Caco-2 (cell line): ENCODE measurements around the gene WDR76. TPM values are rescaled to one million over a fixed set of nuclear protein-coding genes. Genes with fewer than 3 reads are reported as not detected.

ENCODE experiments used
- BruUV-seq: library from RNA; stranded (reverse); fragments of 400-500 nt; replicated peaks from 2 replicates; lab custom pipeline; 2021; lab: Mats Ljungman, UMichigan
- CTCF ChIA-PET: fragments of 300-600 bp; sonication (Branson Sonifier 250); formaldehyde crosslinking; loops from one replicate; lab custom pipeline; 2022; ENCODE audit warnings: antibody characterized with exemption; lab: Charles Lee
- POLR2A ChIA-PET: fragments of 300-600 bp; sonication (Branson Sonifier 250); formaldehyde crosslinking; loops from one replicate; lab custom pipeline; 2022; ENCODE audit warnings: antibody characterized with exemption; lab: Charles Lee
- DNase-seq, 2 experiments: peaks; one replicate each; pipeline versions ENCODE4 v3.0.0 to v3.0.0-alpha.2; 2020 to 2022
- H3K27me3 ChIP-seq: replicated peaks from 2 replicates; pipeline ENCODE4 v1.6.0; 2011; ENCODE audit warnings: low read length; ENCODE audit not compliant: control insufficient read depth, insufficient read depth
- H3K36me3 ChIP-seq: 2 replicates; pipeline ENCODE4 v1.5.1; 2011; ENCODE audit warnings: low read length; ENCODE audit not compliant: control insufficient read depth, insufficient read depth
- H3K4me1 ChIP-seq: fragments of 250-450 bp; sonication (Bioruptor Pico); 2 replicates; pipeline ENCODE4 v1.5.1; 2020; ENCODE audit warnings: mild to moderate bottlenecking
- H3K4me3 ChIP-seq: 2 replicates; pipeline ENCODE4 v1.5.1; 2011; ENCODE audit warnings: low read depth, mild to moderate bottlenecking, control low read depth, low read length
- H3K9me3 ChIP-seq: fragments of 250-450 bp; sonication (Bioruptor Pico); 2 replicates; pipeline ENCODE4 v1.5.1; 2020; ENCODE audit warnings: mild to moderate bottlenecking, moderate library complexity
- H3K27ac Mint-ChIP-seq: one replicate; pipeline ENCODE4 v1.8.0; 2022; ENCODE audit warnings: mixed read lengths; ENCODE audit not compliant: unreplicated experiment
- H3K27me3 Mint-ChIP-seq: one replicate; pipeline ENCODE4 v1.8.0; 2022; ENCODE audit warnings: mixed read lengths; ENCODE audit not compliant: insufficient read depth, unreplicated experiment
- H3K36me3 Mint-ChIP-seq: one replicate; pipeline ENCODE4 v1.8.0; 2022; ENCODE audit warnings: mild to moderate bottlenecking, mixed read lengths; ENCODE audit not compliant: insufficient read depth, unreplicated experiment
- H3K4me1 Mint-ChIP-seq: one replicate; pipeline ENCODE4 v1.8.0; 2022; ENCODE audit warnings: low read depth, mixed read lengths; ENCODE audit not compliant: unreplicated experiment
- H3K4me3 Mint-ChIP-seq: one replicate; pipeline ENCODE4 v1.8.0; 2022; ENCODE audit warnings: mild to moderate bottlenecking, moderate library complexity, mixed read lengths; ENCODE audit not compliant: unreplicated experiment
- H3K9me3 Mint-ChIP-seq: one replicate; pipeline ENCODE4 v1.8.0; 2022; ENCODE audit warnings: mixed read lengths; ENCODE audit not compliant: unreplicated experiment
- intact Hi-C: fragments of 100-400 bp; cut with micrococcal nuclease; formaldehyde crosslinking; loops from one replicate; pipeline ENCODE4 v1.10.0; 2022; ENCODE audit not compliant: unreplicated experiment
- total RNA-seq: library from RNA; stranded (reverse); gene quantifications from 2 replicates; pipeline ENCODE4 v1.2.3, GENCODE V29; 2022
- TF ChIP-seq, protein P1 (sequence below), 2 experiments: fragments of 200-600 bp in 1 of 2; IDR thresholded peaks; 1 replicate in 1 of 2; 2 replicates in 1 of 2; pipeline versions ENCODE4 v1.5.1 to v1.8.0; 2011 to 2022; ENCODE audit warnings: antibody characterized with exemption in 1 of 2, control low read depth in 1 of 2, inconsistent platforms in 1 of 2, low read depth in 1 of 2, low read length in 1 of 2, mild to moderate bottlenecking in 1 of 2, moderate library complexity in 1 of 2; ENCODE audit not compliant: insufficient read depth in 1 of 2, severe bottlenecking in 1 of 2, unreplicated experiment in 1 of 2

The WDR76 gene
- total RNA-seq, 1 experiment from 2014 or later, result 26.9 TPM

DNA sequence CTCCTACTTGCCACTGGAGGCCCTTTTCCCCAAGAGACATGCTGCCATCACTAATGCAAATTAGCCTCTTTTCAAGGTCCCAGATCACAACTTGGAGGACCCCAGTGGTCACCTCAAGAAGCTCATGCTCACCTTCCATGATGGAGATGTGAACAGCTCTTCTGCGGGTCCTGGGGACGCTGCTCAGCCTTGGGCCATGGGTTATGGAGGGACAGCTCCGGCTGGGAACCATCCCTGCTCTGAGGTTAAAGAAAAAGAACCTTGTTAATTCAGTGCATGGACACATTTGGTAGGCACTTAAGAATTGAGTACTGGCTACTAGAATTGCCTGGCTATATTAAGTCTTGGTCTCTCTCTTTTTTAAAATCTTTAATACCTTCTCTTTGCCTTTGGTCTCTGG is 56.8 kb downstream of the WDR76 start:
- peaks cover 54% of the 10 kb centered on the region for H3K36me3 Mint-ChIP-seq
- no peaks in the 10 kb centered on the region for H3K9me3 ChIP-seq
- peaks cover 28% of the 10 kb centered on the region for H3K4me1 ChIP-seq
- intact Hi-C loops, result no loop called here
- no peaks in the 10 kb centered on the region for H3K27me3 ChIP-seq
- H3K4me3 Mint-ChIP-seq, result no peak overlapping the region
- no peak overlapping the region for H3K27ac Mint-ChIP-seq
- no peaks in the 10 kb centered on the region for H3K9me3 Mint-ChIP-seq
- CTCF ChIA-PET, result no interaction called here
- H3K4me3 ChIP-seq, result no peak overlapping the region
- TF ChIP-seq, protein P1, sequence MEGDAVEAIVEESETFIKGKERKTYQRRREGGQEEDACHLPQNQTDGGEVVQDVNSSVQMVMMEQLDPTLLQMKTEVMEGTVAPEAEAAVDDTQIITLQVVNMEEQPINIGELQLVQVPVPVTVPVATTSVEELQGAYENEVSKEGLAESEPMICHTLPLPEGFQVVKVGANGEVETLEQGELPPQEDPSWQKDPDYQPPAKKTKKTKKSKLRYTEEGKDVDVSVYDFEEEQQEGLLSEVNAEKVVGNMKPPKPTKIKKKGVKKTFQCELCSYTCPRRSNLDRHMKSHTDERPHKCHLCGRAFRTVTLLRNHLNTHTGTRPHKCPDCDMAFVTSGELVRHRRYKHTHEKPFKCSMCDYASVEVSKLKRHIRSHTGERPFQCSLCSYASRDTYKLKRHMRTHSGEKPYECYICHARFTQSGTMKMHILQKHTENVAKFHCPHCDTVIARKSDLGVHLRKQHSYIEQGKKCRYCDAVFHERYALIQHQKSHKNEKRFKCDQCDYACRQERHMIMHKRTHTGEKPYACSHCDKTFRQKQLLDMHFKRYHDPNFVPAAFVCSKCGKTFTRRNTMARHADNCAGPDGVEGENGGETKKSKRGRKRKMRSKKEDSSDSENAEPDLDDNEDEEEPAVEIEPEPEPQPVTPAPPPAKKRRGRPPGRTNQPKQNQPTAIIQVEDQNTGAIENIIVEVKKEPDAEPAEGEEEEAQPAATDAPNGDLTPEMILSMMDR (IDR thresholded peaks at IDR 0.05; ENCODE audit: insufficient read depth in 1 of 2, low read depth in 1 of 2, low read length in 1 of 2, severe bottlenecking in 1 of 2, unreplicated experiment in 1 of 2), result no peak
- H3K4me1 Mint-ChIP-seq, result peaks cover 14% of the 10 kb centered on the region
- no peaks in the 10 kb centered on the region for H3K27me3 Mint-ChIP-seq
- no TSS peak for BruUV-seq
- DNase-seq, result no peak
- POLR2A ChIA-PET, result no interaction called here
- H3K36me3 ChIP-seq, result no peaks in the 10 kb centered on the region

DNA sequence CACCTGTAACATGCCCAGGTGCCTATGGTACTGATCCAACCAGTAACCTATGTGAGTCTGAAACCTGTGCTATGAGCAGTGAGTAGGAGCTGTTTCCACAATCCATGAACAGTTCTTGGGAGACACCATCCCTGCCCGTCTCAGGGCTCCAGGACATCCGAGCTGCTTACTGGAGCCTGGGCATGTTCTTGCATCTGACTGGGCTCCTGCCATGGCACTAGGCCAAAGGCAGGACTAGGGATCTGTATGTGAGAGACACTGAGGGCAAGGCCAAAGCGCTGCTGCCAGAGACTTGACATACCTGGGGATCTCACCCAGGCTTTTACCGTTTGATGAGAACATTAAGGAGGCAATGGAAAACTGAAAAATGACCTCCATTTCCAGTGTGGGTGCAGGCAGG is 59.8 kb downstream of the WDR76 start:
- Histone ChIP-seq H3K36me3 (no peaks in the 10 kb centered on the region), H3K4me1 (peaks cover 32% of the 10 kb centered on the region), H3K27me3 (no peaks in the 10 kb centered on the region), H3K4me3 (no peak overlapping the region), H3K9me3 (no peaks in the 10 kb centered on the region)
- TF ChIP-seq, protein P1 (IDR thresholded peaks at IDR 0.05; ENCODE audit: insufficient read depth in 1 of 2, low read depth in 1 of 2, low read length in 1 of 2, severe bottlenecking in 1 of 2, unreplicated experiment in 1 of 2), result no peak
- DNase-seq, result no peak
- peaks cover 35% of the 10 kb centered on the region for H3K36me3 Mint-ChIP-seq
- intact Hi-C loops, result no loop called here
- no TSS peak for BruUV-seq
- H3K4me1 Mint-ChIP-seq, result peaks cover 31% of the 10 kb centered on the region
- H3K27ac Mint-ChIP-seq, result no peak overlapping the region
- H3K9me3 Mint-ChIP-seq, result no peaks in the 10 kb centered on the region
- ChIA-PET POLR2A (no interaction called here), CTCF (no interaction called here)
- H3K27me3 Mint-ChIP-seq, result no peaks in the 10 kb centered on the region
- H3K4me3 Mint-ChIP-seq, result no peak overlapping the region

DNA sequence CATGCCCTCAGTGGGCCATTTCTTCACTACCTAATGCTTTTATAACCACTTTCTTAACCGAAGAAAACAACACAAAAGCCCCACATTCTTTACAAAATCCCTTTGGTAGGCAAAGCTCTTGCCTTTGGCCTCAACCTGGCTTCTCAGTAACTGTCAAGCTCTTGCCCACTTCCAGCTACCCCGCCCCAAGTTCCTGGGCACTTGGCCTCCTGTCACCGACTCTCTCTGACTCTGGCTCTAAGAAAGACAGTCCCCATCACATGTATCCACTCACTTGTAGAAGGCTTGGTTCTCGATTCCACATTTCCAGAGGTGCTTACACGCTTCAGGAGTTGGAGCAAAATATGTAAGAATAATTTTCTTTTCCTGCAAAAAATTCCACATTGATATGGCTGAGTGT is 61.1 kb downstream of the WDR76 start:
- H3K27ac Mint-ChIP-seq, result no peak overlapping the region
- peaks cover 21% of the 10 kb centered on the region for H3K36me3 Mint-ChIP-seq
- intact Hi-C loops, result no loop called here
- no peaks in the 10 kb centered on the region for H3K9me3 ChIP-seq
- ChIA-PET CTCF (no interaction called here), POLR2A (no interaction called here)
- DNase-seq, result no peak
- H3K4me3 Mint-ChIP-seq, result no peak overlapping the region
- H3K4me1 Mint-ChIP-seq, result peaks cover 31% of the 10 kb centered on the region
- TF ChIP-seq, protein P1 (IDR thresholded peaks at IDR 0.05; ENCODE audit: insufficient read depth in 1 of 2, low read depth in 1 of 2, low read length in 1 of 2, severe bottlenecking in 1 of 2, unreplicated experiment in 1 of 2), result no peak
- H3K27me3 Mint-ChIP-seq, result no peaks in the 10 kb centered on the region
- BruUV-seq, result no TSS peak
- H3K36me3 ChIP-seq, result no peaks in the 10 kb centered on the region
- no peak overlapping the region for H3K4me3 ChIP-seq
- peaks cover 32% of the 10 kb centered on the region for H3K4me1 ChIP-seq
- no peaks in the 10 kb centered on the region for H3K9me3 Mint-ChIP-seq
- no peaks in the 10 kb centered on the region for H3K27me3 ChIP-seq
